ENCODE data around the gene APPBP2.

- TF ChIP-seq EP300 (IDR thresholded peaks at IDR 0.05; ENCODE audit: borderline replicate concordance) (no peak), TEAD4 (IDR thresholded peaks at IDR 0.05) (no peak), REST (IDR thresholded peaks at IDR 0.05; ENCODE audit: low read depth) (no peak), CREB1 (IDR thresholded peaks at IDR 0.05; ENCODE audit: low read depth) (no peak), FOXM1 (IDR thresholded peaks at IDR 0.05; ENCODE audit: borderline replicate concordance, low read depth) (no peak), ZBTB7A (IDR thresholded peaks at IDR 0.05; ENCODE audit: low read depth) (no peak), TAF1 (IDR thresholded peaks at IDR 0.05; ENCODE audit: low read depth) (no peak), TCF12 (IDR thresholded peaks at IDR 0.05; ENCODE audit: low read depth) (no peak), NFIC (IDR thresholded peaks at IDR 0.05) (no peak)
- TF ChIP-seq, protein P1, sequence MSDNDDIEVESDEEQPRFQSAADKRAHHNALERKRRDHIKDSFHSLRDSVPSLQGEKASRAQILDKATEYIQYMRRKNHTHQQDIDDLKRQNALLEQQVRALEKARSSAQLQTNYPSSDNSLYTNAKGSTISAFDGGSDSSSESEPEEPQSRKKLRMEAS (IDR thresholded peaks at IDR 0.05): no peak
Observed at GRCh38 chr17:60473788-60474187, 52.3 kb downstream of the APPBP2 start.
